GM19463 (cell line): ENCODE data around the gene TMEM154.

ENCODE experiments used
- ATAC-seq: cut with Tn5 transposase; IDR thresholded peaks from one replicate; pipeline ENCODE4 v1.9.1; 2021; ENCODE audit warnings: mild to moderate bottlenecking, moderate library complexity; ENCODE audit not compliant: unreplicated experiment

TMEM154 gene

DNA sequence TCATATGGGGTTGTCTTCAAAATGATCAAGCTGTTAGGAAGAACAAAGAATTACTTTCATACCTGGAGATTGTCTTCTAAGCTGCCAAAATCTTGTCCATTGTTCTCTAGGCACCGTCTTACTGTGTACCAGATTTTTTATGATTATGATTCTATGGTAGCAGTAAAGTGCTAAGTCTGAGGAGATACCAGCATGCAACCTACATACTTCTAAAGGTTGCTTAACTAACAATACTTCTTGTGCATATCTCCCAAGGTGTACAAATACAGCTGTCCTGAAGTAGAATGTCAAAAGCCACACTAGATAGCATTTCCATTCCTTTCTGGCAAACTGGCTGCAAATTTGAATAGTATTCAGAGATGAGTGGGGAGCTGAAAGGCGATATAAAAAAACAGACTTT is 81.3 kb downstream of the TMEM154 start:
- ATAC-seq = no peak

DNA sequence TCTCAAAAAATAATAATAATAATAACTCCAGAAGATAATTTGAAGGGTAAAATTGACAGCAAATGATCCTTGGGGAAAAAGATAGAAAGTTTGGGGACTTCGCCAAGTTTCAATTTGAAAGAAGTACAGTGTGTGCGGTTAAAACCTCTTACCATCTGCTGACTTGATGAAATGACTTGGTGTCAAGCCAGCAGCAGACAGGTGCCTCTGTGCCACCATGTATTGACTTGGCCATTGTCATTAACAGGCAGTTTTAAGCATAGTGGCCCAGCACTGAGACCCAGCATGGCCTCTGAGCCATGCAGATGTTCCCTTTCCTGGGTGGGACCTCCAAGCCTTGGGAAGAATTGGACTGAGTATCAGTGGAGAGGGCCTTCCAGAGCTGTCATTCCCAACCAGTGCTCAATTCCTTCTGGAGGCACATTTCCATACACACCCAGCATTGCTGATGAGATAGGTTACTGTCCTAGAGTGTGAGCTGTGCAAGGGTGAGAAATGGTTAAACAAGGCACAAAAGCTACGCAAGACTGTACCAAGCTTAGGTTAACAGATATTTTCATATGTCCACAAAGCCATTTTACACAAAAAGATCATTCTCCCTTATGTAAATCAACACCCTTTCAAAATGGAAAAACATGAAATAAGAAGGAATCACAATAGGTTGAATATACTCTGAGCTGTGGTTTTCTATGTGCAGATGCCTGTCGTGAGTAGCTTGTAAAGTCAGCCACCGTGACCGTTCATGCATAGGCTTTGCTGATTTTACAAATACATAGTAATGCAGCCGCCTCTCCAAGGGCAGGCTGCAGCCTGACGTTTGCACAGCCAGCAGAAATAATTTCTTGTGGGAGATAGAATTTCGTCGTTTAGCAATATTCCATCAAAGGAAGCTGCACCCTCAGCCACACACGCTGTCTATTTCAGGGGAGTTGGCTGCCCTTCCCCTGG is 84.5 kb downstream of the TMEM154 start:
- ATAC-seq = peak; percentile 90

DNA sequence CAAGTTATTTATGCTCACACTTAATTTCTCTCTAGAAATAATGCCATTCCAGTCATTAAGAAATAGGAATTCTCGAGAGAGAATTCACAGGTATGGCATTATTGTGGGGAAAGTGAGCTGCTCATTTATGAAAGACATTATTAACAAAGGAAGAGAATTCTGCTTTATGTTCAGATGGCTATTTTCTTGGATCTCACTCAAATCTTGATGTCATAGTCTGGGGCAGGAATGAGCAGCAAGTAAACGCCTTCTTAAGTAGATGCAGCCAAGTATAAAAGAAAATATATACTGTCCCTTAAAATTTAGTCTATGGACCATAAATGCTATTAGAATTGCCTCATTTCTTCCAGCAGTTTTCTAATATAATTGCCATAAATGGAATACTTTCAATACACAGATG is 85.7 kb downstream of the TMEM154 start:
- ATAC-seq = no peak

DNA sequence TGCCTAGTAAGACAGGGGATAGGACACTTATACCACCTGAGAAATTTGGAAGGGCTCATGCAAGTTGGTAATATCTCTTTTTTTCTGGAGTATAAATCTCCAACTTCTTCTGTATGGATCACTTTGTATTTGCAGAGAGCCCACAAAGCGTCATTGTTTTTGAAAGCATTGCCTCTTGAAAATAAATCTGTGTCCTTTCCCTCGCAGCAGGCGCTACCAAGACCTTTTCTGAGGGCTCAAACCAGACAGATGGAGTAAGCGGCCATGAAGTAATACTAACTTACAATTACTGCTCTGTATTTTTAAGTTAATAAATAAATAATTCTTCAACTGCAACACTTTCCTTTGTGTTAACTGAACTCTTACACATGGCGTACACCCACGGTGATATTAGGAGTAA is 87.9 kb downstream of the TMEM154 start:
- ATAC-seq = no peak

DNA sequence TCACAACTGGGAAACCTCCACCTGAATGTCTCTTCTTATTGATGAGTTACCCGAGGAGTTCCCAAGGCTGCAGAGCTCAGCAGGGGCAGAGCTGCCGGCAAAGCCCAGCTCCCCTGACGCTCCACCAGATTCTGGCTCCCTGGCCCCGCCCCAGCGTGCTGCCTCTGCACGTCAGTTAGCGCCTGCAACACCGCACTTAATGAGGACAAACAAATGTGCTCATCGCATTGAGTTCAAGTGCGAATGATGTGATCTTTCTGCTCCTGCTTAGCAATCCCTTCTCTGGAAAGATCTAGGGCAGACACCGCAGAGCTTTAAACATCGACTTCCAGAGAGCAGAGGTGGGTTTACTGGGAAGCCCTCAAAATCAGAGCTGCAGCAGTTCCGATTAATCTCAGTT is 88.4 kb downstream of the TMEM154 start:
- ATAC-seq = no peak

DNA sequence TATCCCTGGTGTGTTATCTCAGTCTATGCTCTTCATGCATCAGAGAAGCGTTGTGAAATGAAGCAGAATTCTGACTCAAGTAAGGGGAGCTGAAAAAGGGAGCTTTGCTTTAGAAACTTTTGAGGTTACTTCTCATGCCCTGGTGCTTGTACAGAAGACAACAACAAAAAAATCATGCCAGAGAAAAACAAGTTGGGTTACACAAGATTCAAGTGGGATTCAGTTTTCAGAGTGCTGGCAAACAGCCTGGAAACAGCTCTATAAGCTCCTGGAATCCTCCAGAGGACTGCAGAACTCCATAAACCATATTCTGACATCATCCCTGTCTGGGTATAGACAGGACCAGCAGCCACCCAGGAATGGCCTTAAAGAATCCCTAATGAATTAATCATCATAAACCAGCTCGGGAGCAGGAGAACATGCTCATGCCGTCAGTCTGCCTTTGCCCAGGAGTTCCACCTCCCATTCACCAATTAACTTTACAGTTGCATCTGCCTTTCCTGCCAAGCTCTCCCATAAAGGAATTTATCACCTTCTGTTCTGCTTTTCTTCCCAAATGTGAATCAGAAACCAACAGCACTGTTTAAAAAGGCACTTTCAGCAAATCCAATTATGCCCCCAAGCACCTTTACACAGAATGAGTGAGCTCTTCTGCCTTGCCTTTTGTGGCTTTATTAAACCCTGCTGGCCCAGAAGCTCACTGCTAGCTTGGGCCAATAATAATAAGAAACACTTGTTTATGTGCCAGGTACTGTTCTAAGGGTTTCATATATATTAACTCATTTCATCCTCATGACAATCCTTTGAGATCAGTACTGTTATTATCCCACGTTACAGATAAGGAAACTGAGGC is 89.4 kb downstream of the TMEM154 start:
- ATAC-seq = no peak

DNA sequence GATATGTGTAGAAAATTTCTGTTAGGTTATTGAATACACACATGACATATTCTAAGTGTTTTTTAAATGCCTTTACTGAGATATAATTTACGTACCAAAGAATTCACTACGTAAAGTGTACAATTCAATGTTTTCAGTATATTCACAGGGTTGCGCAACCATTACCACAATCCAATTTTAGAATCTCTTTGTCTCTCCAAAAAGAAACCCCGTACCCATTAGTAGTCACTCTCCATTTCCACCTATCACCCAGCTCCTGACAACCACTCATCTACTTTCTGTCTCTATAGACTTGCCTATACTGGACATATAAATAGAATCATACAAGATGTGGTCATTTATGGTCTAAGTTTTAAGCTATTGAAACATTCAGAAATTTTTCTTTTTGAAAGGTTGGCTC is 90.9 kb downstream of the TMEM154 start:
- no peak for ATAC-seq

DNA sequence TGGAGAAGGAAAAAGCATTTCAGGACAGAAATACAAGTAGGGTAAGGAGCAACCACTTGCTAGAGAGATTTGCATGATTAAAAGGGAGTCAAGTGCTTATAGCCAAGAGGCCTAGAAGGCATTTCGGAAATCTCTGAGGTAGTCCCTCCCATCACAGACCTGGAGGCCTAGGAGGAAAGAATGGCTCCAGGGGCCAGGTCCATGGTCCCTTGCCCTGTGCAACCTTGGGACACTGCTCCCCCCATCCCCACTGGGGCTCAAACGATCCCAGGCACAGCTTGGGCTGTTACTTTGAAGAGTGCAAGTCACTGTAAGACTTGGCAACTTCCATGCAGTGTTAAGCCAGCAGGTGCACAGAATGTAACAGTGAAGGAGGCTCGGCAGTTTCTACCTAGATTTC is 92.7 kb downstream of the TMEM154 start:
- no peak for ATAC-seq

DNA sequence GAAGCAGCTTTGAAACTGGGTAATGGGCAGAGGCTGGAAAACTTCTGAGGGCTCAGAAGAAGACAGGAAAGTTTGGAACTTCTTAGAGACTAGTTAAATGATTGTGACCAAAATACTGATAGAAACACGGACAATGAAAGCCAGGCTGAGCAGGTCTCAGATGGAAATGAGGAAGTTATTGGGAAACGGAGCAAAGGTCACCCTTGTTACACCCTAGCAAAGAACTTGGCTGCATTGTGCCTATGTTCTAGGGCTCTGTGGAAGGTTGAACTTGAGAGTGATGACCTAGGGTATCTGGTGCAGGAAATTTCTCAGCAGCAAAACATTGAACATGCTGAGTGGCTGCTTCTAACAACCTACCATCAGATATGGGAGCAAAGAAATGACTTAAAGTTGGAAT is 93.1 kb downstream of the TMEM154 start:
- no peak for ATAC-seq

DNA sequence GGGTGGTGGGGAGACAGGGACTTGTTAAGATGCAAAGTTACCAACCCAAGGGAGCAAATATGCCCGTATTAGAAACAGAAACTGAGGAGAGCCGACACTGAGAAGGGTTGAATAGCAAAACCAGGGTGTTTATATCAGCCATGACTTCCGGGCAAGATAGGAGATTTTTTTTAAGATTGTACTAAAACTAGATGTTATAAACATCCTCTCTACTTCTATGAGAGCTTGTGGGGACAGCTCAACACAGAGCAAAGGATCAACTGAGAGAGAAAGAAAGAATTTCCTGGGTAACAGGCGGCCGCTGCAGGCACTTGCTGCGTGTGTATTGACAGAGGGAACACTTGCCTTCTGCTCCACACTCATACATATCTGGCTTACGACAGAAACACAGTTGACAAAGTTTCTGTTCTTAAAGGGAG is 94.8 kb downstream of the TMEM154 start:
- ATAC-seq = peak; percentile 63

DNA sequence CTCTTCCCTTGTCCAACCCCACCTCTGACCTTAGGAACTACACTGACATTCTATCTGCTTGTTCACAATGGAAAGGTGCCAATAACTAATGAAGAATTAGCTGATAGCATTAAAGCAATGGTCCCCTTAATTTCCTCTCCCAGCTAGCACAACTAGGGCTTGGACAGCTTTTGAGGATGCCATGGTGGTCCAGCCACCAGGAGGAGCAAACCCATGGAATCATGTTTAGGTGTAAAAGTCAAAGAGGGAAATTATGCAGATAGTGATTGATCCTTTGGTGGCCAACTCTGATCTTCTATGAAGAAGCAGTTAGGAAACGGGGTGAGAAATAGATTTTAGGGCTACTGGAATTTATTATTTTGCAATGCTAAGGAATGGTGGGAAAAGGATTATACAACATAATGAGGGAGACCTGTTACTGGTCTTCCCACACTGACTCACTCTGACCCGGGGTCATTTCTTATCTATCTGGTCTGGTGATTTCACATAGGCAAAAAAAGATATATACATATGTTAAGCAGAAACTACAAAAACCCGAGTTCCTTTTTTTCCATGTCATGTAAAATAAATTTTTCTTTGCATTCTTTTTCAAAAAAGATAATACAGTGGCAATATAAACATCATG is 98.1 kb downstream of the TMEM154 start:
- no peak for ATAC-seq

DNA sequence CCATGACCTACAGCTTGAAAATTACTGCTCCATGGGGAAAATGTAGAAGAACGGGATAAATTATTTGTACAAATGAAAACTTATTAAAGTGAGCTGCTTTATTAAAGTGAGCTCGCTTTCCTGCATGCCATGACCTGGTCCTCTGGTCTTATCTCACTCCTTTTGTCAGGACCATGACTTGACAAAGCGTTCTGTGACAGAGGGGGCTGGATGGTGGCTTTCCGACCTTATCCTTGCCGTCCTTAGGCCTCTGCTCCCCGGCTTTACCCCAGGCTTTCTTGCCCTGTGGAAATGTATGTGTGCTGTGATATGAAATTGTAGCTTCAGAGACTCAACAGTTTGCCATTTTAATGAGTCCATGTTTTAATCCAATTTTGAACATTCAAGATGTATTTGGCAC is 99.9 kb downstream of the TMEM154 start:
- no peak for ATAC-seq

DNA sequence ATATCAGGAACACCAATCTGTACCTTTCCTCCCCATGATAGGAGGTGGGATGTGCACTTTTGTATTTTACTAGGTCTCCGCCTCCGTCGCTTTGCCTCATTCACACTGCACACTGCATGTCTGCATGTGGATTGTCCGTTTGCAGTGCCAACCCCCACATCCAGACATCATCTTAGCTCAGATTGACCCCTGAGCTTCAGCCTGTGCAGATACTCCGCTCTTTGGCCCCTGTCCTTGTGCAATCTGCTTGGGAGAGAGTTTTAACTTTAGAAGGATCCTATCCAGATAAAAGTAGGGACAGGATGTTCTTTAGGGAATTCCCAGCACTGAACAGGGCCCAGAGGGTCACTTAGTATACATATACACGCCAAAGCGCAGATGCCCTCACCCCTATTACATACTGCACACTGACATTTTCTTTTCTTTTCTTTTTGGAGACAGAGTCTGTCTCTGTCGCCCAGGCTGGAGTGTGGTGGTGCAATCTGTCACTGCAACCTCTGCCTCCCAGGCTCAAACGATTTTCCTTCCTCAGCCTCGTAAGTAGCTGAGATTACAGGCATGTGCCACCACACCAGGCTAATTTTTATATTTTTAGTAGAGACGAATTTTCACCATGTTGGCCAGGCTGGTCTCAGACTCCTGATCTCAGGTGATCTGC is 100.6 kb downstream of the TMEM154 start:
- no peak for ATAC-seq

DNA sequence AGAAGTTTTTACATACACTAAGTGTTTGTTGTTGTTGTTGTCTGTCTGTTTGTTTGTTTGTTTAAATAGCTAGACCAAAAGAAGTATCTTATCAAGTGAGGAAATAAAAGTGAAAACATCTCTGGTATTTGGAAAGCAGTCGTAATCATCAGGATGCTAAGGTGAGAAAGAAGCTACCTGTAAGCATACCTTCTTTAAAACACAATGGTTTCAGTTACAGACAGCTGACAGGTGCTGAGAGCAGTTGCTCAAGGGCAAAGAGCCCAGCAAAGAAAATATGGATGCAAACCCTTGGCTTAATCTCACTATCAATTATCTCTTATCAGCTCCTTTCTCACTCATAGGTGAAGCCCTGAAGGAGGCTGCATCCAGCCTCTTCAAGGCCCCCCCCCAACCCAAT is 101.1 kb downstream of the TMEM154 start:
- ATAC-seq = no peak

DNA sequence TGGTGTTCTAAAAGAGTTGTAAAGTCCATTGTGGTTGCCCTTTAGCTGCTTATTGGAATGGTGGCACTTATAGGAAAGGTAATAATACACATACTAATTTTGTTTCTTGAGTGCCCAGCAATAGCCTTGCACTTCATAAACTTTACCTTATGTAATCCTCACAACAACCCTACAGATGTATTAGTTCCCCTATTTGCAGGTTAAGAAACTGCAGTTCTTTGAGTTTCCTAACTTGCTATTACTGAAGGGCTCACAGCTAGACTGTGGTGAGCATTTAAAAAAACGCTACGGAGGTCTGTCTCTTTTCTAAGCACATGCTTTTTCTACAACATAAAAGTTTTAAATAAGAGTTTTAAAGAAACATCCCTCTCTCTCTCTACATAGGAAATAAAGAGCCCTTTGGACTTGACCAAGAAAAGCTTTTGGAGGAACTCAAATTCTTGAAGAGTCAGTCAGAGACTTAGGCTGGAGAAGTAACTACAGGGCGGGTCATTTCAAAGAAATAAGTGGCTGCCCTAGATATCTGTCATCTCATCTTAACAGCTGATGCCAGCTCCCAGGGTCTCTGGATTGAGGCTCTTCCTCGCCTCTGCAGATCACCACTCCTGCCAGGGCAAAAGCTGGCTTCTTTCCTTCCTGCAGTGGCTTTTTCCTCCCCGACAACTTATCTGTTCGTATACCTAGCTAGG is 101.9 kb downstream of the TMEM154 start:
- no peak for ATAC-seq

DNA sequence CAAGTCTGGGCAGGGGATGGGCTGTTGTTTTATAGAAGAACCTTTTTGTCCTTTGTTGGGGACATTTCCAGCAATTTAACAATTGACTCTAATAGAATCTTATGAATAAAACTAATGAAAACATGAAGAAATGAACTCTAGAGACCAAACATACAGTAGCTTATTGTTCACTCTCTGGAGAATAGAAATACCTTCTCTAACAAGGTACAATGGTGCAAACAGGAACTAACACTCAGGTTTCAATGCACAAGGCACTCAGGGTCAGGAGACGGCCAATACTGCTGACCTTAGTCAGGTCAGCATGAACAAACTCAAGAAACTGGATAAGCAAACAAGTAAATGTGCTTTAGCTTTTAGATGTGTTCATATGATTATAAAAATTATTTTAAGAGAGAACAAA is 104.3 kb downstream of the TMEM154 start:
- no peak for ATAC-seq

DNA sequence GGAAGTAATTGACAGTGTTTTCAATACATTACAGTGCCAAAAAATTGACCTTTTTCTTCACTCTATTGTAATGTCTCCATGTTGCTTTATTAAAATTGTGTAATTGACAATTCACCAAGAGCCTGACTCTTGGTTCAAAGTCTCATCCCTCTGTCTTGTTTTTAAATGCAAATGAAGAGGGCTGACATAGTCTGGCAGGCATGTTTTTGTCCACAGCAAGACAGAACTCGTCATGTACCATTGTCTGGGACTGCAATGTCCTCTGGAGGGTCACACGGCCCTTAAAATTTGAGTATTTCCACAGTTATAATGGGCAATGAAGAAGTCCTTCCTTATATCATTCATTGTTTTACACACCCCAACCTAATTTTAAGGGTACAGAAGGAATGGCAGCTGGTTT is 105.9 kb downstream of the TMEM154 start:
- ATAC-seq = no peak

DNA sequence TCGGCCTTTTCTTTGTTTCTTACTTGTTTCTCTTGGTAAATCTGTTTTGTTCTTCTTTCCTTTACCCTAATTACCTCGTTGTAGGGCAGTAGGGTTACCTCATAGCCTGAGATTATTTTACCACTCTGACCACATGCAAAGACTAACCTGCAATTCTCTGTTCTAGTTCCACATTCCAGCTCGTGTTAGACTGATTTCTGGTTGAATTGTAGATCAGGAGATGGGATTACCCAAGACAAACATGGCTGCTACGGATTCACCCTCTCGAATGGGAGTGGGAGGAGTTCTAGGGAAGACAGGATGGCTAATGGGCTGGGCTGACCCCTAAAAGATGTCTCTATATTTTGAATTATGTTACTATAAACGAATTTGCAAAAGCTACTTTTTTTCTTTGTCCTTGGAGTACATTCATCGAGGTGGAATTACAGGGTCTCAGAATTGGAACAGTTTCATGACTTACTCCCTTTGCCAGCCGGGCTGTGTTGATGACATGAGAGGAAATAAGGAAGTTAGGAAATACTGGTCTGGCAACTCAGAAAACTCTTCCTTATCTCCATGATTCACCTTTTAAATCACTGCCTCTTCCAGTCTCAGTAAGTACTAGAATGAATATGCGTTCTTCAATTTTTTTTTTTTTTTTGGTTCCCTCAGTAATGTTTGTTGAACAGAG is 107.2 kb downstream of the TMEM154 start:
- peak; percentile 62 for ATAC-seq

DNA sequence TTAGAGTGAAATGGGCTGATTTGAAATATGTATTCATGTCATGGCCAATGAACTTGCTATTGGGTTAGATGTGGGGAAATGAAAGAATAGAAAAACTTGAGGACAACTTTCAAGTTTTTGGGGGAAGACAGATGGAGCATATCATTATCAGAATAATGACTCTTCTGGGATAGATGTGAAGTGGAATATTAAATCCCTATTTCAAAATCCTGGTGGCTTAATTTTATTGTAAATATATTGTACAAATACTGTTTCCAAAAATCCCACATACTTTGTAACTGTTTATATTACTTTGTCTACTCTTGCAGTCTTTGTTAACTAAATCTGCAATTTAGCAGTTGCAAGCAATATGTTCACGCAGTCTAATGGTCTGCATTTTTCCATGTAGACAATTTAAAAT is 108.0 kb downstream of the TMEM154 start:
- ATAC-seq = no peak

DNA sequence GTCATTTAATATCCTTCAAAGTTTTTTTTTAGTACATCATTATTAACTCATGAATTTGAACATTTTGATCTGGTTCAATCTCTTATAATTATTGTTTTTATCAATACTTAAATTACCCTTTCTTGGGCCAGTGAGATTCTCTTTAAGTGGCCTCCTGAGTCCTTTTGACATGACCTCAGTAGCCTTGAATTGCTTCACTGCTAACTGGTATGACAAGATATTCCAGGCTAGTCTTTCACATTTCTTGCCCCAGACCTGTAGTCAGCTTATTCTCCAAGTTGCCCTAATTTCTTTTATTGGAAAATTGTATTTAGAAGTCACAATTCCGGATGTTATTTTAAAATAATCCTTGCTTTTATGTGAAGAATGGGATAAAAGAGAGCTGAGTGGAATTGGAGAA is 108.5 kb downstream of the TMEM154 start:
- no peak for ATAC-seq
